Stimulated activated CD4-positive, alpha-beta T cell treated with anti-CD3 and anti-CD28 coated beads, Interleukin-12 subunit alpha, Interleukin-12 subunit beta, amount 100 ng/mL, for 4 hours (primary cell): ENCODE measurements around the gene C11orf52.
"Not testable (repeated sequence)": the region's sequence is repeated elsewhere in the genome, so short reads cannot be mapped to it uniquely, and the experiment has no call there.

Experiments
- DNase-seq: peaks from one replicate; pipeline ENCODE4 v3.0.0-alpha.2; 2020

The C11orf52 gene

GRCh38 chr11:111918390-111919256 is at the start of gene C11orf52:
TSS of gene C11orf52 (plus strand) at chr11:111918913. CDS start at chr11:111918973, 60 bp downstream.
- DNase-seq = no peak

GRCh38 chr11:111870113-111870512 is 48.6 kb upstream of the C11orf52 start:
- no peak for DNase-seq

GRCh38 chr11:111870522-111870885 is 48.2 kb upstream of the C11orf52 start:
- no peak for DNase-seq

- peak; percentile 93 for DNase-seq
Measured at GRCh38 chr11:111870886-111871692, 47.6 kb upstream of the C11orf52 start, which contains the start of gene ALG9. TSS of gene ALG9 (minus strand) at chr11:111871581. CDS start at chr11:111871482, 99 bp downstream.

GRCh38 chr11:111871693-111872161 is 47.0 kb upstream of the C11orf52 start:
- no peak for DNase-seq

- no peak for DNase-seq
Measured at GRCh38 chr11:111878385-111878848, 40.3 kb upstream of the C11orf52 start.

- DNase-seq = peak; percentile 87
Measured at GRCh38 chr11:111878849-111879636, 39.7 kb upstream of the C11orf52 start, which contains the start of the genes CFAP68 and FDXACB1. TSS of gene CFAP68 (plus strand) at chr11:111879541. CDS start at chr11:111879561, 20 bp downstream. TSS of gene FDXACB1 (minus strand) at chr11:111879165. CDS start at chr11:111879132, 33 bp downstream.

GRCh38 chr11:111879637-111879960 is 39.1 kb upstream of the C11orf52 start:
- DNase-seq = no peak

GRCh38 chr11:111882202-111882601 is 36.5 kb upstream of the C11orf52 start:
- DNase-seq = no peak

- DNase-seq = not testable (repeated sequence)
Measured at GRCh38 chr11:111885053-111885452, 33.7 kb upstream of the C11orf52 start.

GRCh38 chr11:111886032-111886431 is 32.7 kb upstream of the C11orf52 start:
- no peak for DNase-seq

- DNase-seq = no peak
Measured at GRCh38 chr11:111886844-111887243, 31.9 kb upstream of the C11orf52 start.

- DNase-seq = no peak
Measured at GRCh38 chr11:111905411-111905810, 13.3 kb upstream of the C11orf52 start.

- no peak for DNase-seq
Measured at GRCh38 chr11:111906680-111907079, 12.0 kb upstream of the C11orf52 start.

GRCh38 chr11:111908639-111909305 is 9.9 kb upstream of the C11orf52 start:
- DNase-seq = no peak

GRCh38 chr11:111909378-111909777 is 9.3 kb upstream of the C11orf52 start:
- no peak for DNase-seq

GRCh38 chr11:111910676-111911562 is 7.8 kb upstream of the C11orf52 start:
- DNase-seq = no peak

- DNase-seq = no peak
Measured at GRCh38 chr11:111911563-111912401, 6.9 kb upstream of the C11orf52 start, which contains the start of gene CRYAB. TSS of gene CRYAB (minus strand) at chr11:111911770. CDS start at chr11:111911724, 46 bp downstream.

GRCh38 chr11:111912535-111912934 is 6.2 kb upstream of the C11orf52 start, which contains the start of gene HSPB2:
TSS of gene HSPB2 (plus strand) at chr11:111912734. CDS start at chr11:111912830, 96 bp downstream.
- DNase-seq = no peak
